ENCODE results near the gene CWC15.
"Not testable (repeated sequence)": the region's sequence is repeated elsewhere in the genome, so short reads cannot be mapped to it uniquely, and the experiment has no call there.

The CWC15 gene

GRCh38 chr11:94973099-94973968 is at the start of gene CWC15, which contains the start of gene KDM4D:
Gene CWC15 (minus strand): TSS chr11:94973556. CDS start chr11:94972185, 1,371 bp downstream.
Gene KDM4D (plus strand): TSS chr11:94973709. CDS start chr11:94997373, 23,664 bp downstream.
- in situ Hi-C loops (cut with HindIII; ENCODE audit: low pct_ligation_motif_present, low pct_unique_long_range_greater_than_20kb, low sequenced_read_pairs), result no loop called here

GRCh38 chr11:95021468-95021867 is 48.1 kb upstream of the CWC15 start:
- in situ Hi-C loops (cut with HindIII; ENCODE audit: low pct_ligation_motif_present, low pct_unique_long_range_greater_than_20kb, low sequenced_read_pairs); DNase-seq: not testable (repeated sequence)

More at GRCh38 chr11:94973099-94973968, at the start of gene CWC15, which contains the start of gene KDM4D:
- DNase-seq, result peak; percentile 91

- no peak for DNase-seq
These were observed 42.8 kb upstream of the CWC15 start for GRCh38 chr11:95016139-95016538.

GRCh38 chr11:95014184-95014821 is 40.9 kb upstream of the CWC15 start:
- in situ Hi-C loops (cut with HindIII; ENCODE audit: low pct_ligation_motif_present, low pct_unique_long_range_greater_than_20kb, low sequenced_read_pairs), result no loop called here
- DNase-seq, result no peak

More at GRCh38 chr11:95016139-95016538, 42.8 kb upstream of the CWC15 start:
- in situ Hi-C loops (cut with HindIII; ENCODE audit: low pct_ligation_motif_present, low pct_unique_long_range_greater_than_20kb, low sequenced_read_pairs), result no loop called here

GRCh38 chr11:95011376-95011775 is 38.0 kb upstream of the CWC15 start:
- in situ Hi-C loops (cut with HindIII; ENCODE audit: low pct_ligation_motif_present, low pct_unique_long_range_greater_than_20kb, low sequenced_read_pairs), result no loop called here
- DNase-seq, result no peak

GRCh38 chr11:95005642-95006041 is 32.3 kb upstream of the CWC15 start:
- in situ Hi-C loops (cut with HindIII; ENCODE audit: low pct_ligation_motif_present, low pct_unique_long_range_greater_than_20kb, low sequenced_read_pairs), result no loop called here
- no peak for DNase-seq

GRCh38 chr11:95003716-95004115 is 30.4 kb upstream of the CWC15 start:
- in situ Hi-C loops (cut with HindIII; ENCODE audit: low pct_ligation_motif_present, low pct_unique_long_range_greater_than_20kb, low sequenced_read_pairs), result no loop called here
- DNase-seq, result no peak

- in situ Hi-C loops (cut with HindIII; ENCODE audit: low pct_ligation_motif_present, low pct_unique_long_range_greater_than_20kb, low sequenced_read_pairs), result no loop called here
- no peak for DNase-seq
These were observed 24.9 kb upstream of the CWC15 start for GRCh38 chr11:94998285-94998684.

GRCh38 chr11:94997437-94997836 is 24.1 kb upstream of the CWC15 start:
- in situ Hi-C loops (cut with HindIII; ENCODE audit: low pct_ligation_motif_present, low pct_unique_long_range_greater_than_20kb, low sequenced_read_pairs), result no loop called here
- DNase-seq, result no peak

- in situ Hi-C loops (cut with HindIII; ENCODE audit: low pct_ligation_motif_present, low pct_unique_long_range_greater_than_20kb, low sequenced_read_pairs), result no loop called here
- no peak for DNase-seq
These were observed 20.1 kb upstream of the CWC15 start for GRCh38 chr11:94993400-94993943.

- in situ Hi-C loops (cut with HindIII; ENCODE audit: low pct_ligation_motif_present, low pct_unique_long_range_greater_than_20kb, low sequenced_read_pairs), result no loop called here
- no peak for DNase-seq
These were observed 15.4 kb upstream of the CWC15 start for GRCh38 chr11:94988748-94989147.

- DNase-seq, result no peak
- in situ Hi-C loops (cut with HindIII; ENCODE audit: low pct_ligation_motif_present, low pct_unique_long_range_greater_than_20kb, low sequenced_read_pairs), result no loop called here
These were observed 14.0 kb upstream of the CWC15 start for GRCh38 chr11:94987378-94987777.

GRCh38 chr11:94975599-94975998 is 2.2 kb upstream of the CWC15 start:
- in situ Hi-C loops (cut with HindIII; ENCODE audit: low pct_ligation_motif_present, low pct_unique_long_range_greater_than_20kb, low sequenced_read_pairs), result no loop called here
- no peak for DNase-seq

GRCh38 chr11:94974178-94974577 is 822 bp upstream of the CWC15 start:
- in situ Hi-C loops (cut with HindIII; ENCODE audit: low pct_ligation_motif_present, low pct_unique_long_range_greater_than_20kb, low sequenced_read_pairs), result no loop called here
- DNase-seq, result no peak

GRCh38 chr11:94972700-94973098 is 657 bp downstream of the CWC15 start:
- in situ Hi-C loops (cut with HindIII; ENCODE audit: low pct_ligation_motif_present, low pct_unique_long_range_greater_than_20kb, low sequenced_read_pairs), result no loop called here
- no peak for DNase-seq

GRCh38 chr11:94968334-94968958 is 4.9 kb downstream of the CWC15 start:
- in situ Hi-C loops (cut with HindIII; ENCODE audit: low pct_ligation_motif_present, low pct_unique_long_range_greater_than_20kb, low sequenced_read_pairs), result no loop called here
- DNase-seq, result peak; percentile 34

- in situ Hi-C loops (cut with HindIII; ENCODE audit: low pct_ligation_motif_present, low pct_unique_long_range_greater_than_20kb, low sequenced_read_pairs), result no loop called here
- DNase-seq, result no peak
These were observed 8.4 kb downstream of the CWC15 start for GRCh38 chr11:94964934-94965333.

GRCh38 chr11:94961255-94961654 is 12.1 kb downstream of the CWC15 start:
- no peak for DNase-seq
- in situ Hi-C loops (cut with HindIII; ENCODE audit: low pct_ligation_motif_present, low pct_unique_long_range_greater_than_20kb, low sequenced_read_pairs), result no loop called here

- in situ Hi-C loops (cut with HindIII; ENCODE audit: low pct_ligation_motif_present, low pct_unique_long_range_greater_than_20kb, low sequenced_read_pairs), result no loop called here
These were observed 12.9 kb downstream of the CWC15 start for GRCh38 chr11:94960488-94960887.

More at GRCh38 chr11:94960488-94960887, 12.9 kb downstream of the CWC15 start:
- no peak for DNase-seq
